Type B pancreatic cell (in vitro differentiated cells): Measurements from ENCODE around the gene PYDC1. TPM values are rescaled to one million over a fixed set of nuclear protein-coding genes. Genes with fewer than 3 reads are reported as not detected.
"Not testable (repeated sequence)": the region's sequence is repeated elsewhere in the genome, so short reads cannot be mapped to it uniquely, and the experiment has no call there.

Experiments
- DNase-seq: peaks from one replicate; pipeline ENCODE4 v3.0.0; 2021; ENCODE audit warnings: mixed read lengths; ENCODE audit not compliant: unreplicated experiment; ENCODE audit errors: extremely low spot score
- H3K27ac Mint-ChIP-seq: 2 replicates; pipeline ENCODE4 v1.8.0; 2021; ENCODE audit warnings: mild to moderate bottlenecking, mixed read lengths
- H3K27me3 Mint-ChIP-seq: 2 replicates; pipeline ENCODE4 v1.8.0; 2021; ENCODE audit warnings: mixed read lengths
- H3K36me3 Mint-ChIP-seq: 2 replicates; pipeline ENCODE4 v1.8.0; 2021; ENCODE audit warnings: mixed read lengths
- H3K4me1 Mint-ChIP-seq: one replicate; pipeline ENCODE4 v1.8.0; 2021; ENCODE audit warnings: mixed read lengths; ENCODE audit not compliant: unreplicated experiment
- H3K4me3 Mint-ChIP-seq: 2 replicates; pipeline ENCODE4 v1.8.0; 2021; ENCODE audit warnings: mild to moderate bottlenecking, mixed read lengths
- H3K9me3 Mint-ChIP-seq: 2 replicates; pipeline ENCODE4 v1.8.0; 2021; ENCODE audit warnings: mixed read lengths
- CTCF ChIP-seq: fragments of 200-600 bp; sonication (generic); conservative IDR thresholded peaks from 2 replicates; pipeline ENCODE4 v1.5.0; 2021; ENCODE audit warnings: antibody characterized with exemption, mild to moderate bottlenecking
- total RNA-seq: library from RNA; stranded (reverse); gene quantifications from 2 replicates; pipeline ENCODE4 v1.2.1, GENCODE V29; 2021; ENCODE audit warnings: low replicate concordance

PYDC1 gene
- total RNA-seq, 1 donor from 2014 or later, result not detected

- H3K36me3 Mint-ChIP-seq, result no peaks in the 10 kb centered on the region
- no peak for TF ChIP-seq CTCF
- DNase-seq, result no peak
- H3K27ac Mint-ChIP-seq, result no peak overlapping the region
- H3K4me3 Mint-ChIP-seq, result no peak overlapping the region
- H3K9me3 Mint-ChIP-seq, result no peaks in the 10 kb centered on the region
- H3K27me3 Mint-ChIP-seq, result peaks cover 24% of the 10 kb centered on the region
- H3K4me1 Mint-ChIP-seq, result no peaks in the 10 kb centered on the region
Measured at GRCh38 chr16:31256466-31256865, 39.5 kb upstream of the PYDC1 start.

GRCh38 chr16:31253642-31254045 lies 36.7 kb upstream of the PYDC1 start:
- no peaks in the 10 kb centered on the region for H3K9me3 Mint-ChIP-seq
- no peaks in the 10 kb centered on the region for H3K36me3 Mint-ChIP-seq
- no peak overlapping the region for H3K4me3 Mint-ChIP-seq
- no peak for DNase-seq
- no peak for TF ChIP-seq CTCF
- no peaks in the 10 kb centered on the region for H3K4me1 Mint-ChIP-seq
- H3K27ac Mint-ChIP-seq, result no peak overlapping the region
- peaks cover 19% of the 10 kb centered on the region for H3K27me3 Mint-ChIP-seq

GRCh38 chr16:31251435-31251834 lies 34.5 kb upstream of the PYDC1 start:
- no peak for DNase-seq
- H3K36me3 Mint-ChIP-seq, result no peaks in the 10 kb centered on the region
- peaks cover 18% of the 10 kb centered on the region for H3K27me3 Mint-ChIP-seq
- TF ChIP-seq CTCF, result no peak
- no peaks in the 10 kb centered on the region for H3K4me1 Mint-ChIP-seq
- no peaks in the 10 kb centered on the region for H3K9me3 Mint-ChIP-seq
- no peak overlapping the region for H3K27ac Mint-ChIP-seq
- no peak overlapping the region for H3K4me3 Mint-ChIP-seq

- peaks cover 23% of the 10 kb centered on the region for H3K27me3 Mint-ChIP-seq
- TF ChIP-seq CTCF, result no peak
- no peaks in the 10 kb centered on the region for H3K9me3 Mint-ChIP-seq
- no peak overlapping the region for H3K27ac Mint-ChIP-seq
- H3K4me3 Mint-ChIP-seq, result no peak overlapping the region
- H3K36me3 Mint-ChIP-seq, result no peaks in the 10 kb centered on the region
- no peak for DNase-seq
- no peaks in the 10 kb centered on the region for H3K4me1 Mint-ChIP-seq
Measured at GRCh38 chr16:31250782-31251384, 33.9 kb upstream of the PYDC1 start.

GRCh38 chr16:31248344-31248743 lies 31.4 kb upstream of the PYDC1 start:
- H3K9me3 Mint-ChIP-seq, result no peaks in the 10 kb centered on the region
- H3K4me1 Mint-ChIP-seq, result no peaks in the 10 kb centered on the region
- no peak for DNase-seq
- no peaks in the 10 kb centered on the region for H3K36me3 Mint-ChIP-seq
- H3K4me3 Mint-ChIP-seq, result no peak overlapping the region
- H3K27me3 Mint-ChIP-seq, result peaks cover 28% of the 10 kb centered on the region
- TF ChIP-seq CTCF, result no peak
- no peak overlapping the region for H3K27ac Mint-ChIP-seq

- Mint-ChIP-seq H3K36me3 (no peaks in the 10 kb centered on the region), H3K4me1 (no peaks in the 10 kb centered on the region), H3K4me3 (no peak overlapping the region), H3K27ac (no peak overlapping the region), H3K27me3 (peaks cover 28% of the 10 kb centered on the region), H3K9me3 (no peaks in the 10 kb centered on the region)
- TF ChIP-seq CTCF, result no peak
- DNase-seq, result no peak
Measured at GRCh38 chr16:31246296-31246695, 29.4 kb upstream of the PYDC1 start.

GRCh38 chr16:31245598-31245997 lies 28.7 kb upstream of the PYDC1 start:
- not testable (repeated sequence) for H3K4me3 Mint-ChIP-seq, H3K27ac Mint-ChIP-seq, H3K9me3 Mint-ChIP-seq, H3K36me3 Mint-ChIP-seq, DNase-seq, H3K4me1 Mint-ChIP-seq
- H3K27me3 Mint-ChIP-seq, result peaks cover 28% of the 10 kb centered on the region
